Epithelial cell of prostate (primary cell): ENCODE measurements around the gene DBNDD1.
"Not testable (repeated sequence)": the region's sequence is repeated elsewhere in the genome, so short reads cannot be mapped to it uniquely, and the experiment has no call there.

Source experiments
- DNase-seq: peaks from one replicate; pipeline ENCODE4 v3.0.0-alpha.2; 2011; ENCODE audit warnings: low read depth, low spot score
- H3K27ac ChIP-seq: fragments of 450-650 bp; 2 replicates; pipeline ENCODE4 v1.5.1; 2017; ENCODE audit warnings: mild to moderate bottlenecking

The DBNDD1 gene

GRCh38 chr16:89969741-89970410 is 49.4 kb downstream of the DBNDD1 start:
- H3K27ac ChIP-seq, result no peak overlapping the region
- no peak for DNase-seq

GRCh38 chr16:89968074-89968473 is 51.2 kb downstream of the DBNDD1 start:
- DNase-seq, H3K27ac ChIP-seq: not testable (repeated sequence)

- H3K27ac ChIP-seq, DNase-seq: not testable (repeated sequence)
Observed at GRCh38 chr16:89967436-89967835, 51.8 kb downstream of the DBNDD1 start.

- DNase-seq, result no peak
- no peak overlapping the region for H3K27ac ChIP-seq
Observed at GRCh38 chr16:89966756-89967155, 52.5 kb downstream of the DBNDD1 start.

- DNase-seq, result no peak
- no peak overlapping the region for H3K27ac ChIP-seq
Observed at GRCh38 chr16:89965447-89966225, 53.6 kb downstream of the DBNDD1 start.

- no peak for DNase-seq
- no peak overlapping the region for H3K27ac ChIP-seq
Observed at GRCh38 chr16:89964201-89964600, 55.1 kb downstream of the DBNDD1 start.

GRCh38 chr16:89962754-89963498 is 56.3 kb downstream of the DBNDD1 start:
- H3K27ac ChIP-seq, result no peak overlapping the region
- no peak for DNase-seq

GRCh38 chr16:89961920-89962319 is 57.3 kb downstream of the DBNDD1 start:
- no peak overlapping the region for H3K27ac ChIP-seq
- DNase-seq, result no peak

- H3K27ac ChIP-seq, result no peak overlapping the region
- DNase-seq, result no peak
Observed at GRCh38 chr16:89960966-89961365, 58.3 kb downstream of the DBNDD1 start.

- H3K27ac ChIP-seq, result no peak overlapping the region
- no peak for DNase-seq
Observed at GRCh38 chr16:89958596-89958995, 60.7 kb downstream of the DBNDD1 start.

GRCh38 chr16:89958068-89958467 is 61.2 kb downstream of the DBNDD1 start:
- no peak for DNase-seq
- H3K27ac ChIP-seq, result no peak overlapping the region

GRCh38 chr16:89957216-89957785 is 62.0 kb downstream of the DBNDD1 start:
- no peak overlapping the region for H3K27ac ChIP-seq
- no peak for DNase-seq

- H3K27ac ChIP-seq, result no peak overlapping the region
- DNase-seq, result no peak
Observed at GRCh38 chr16:89956505-89957215, 62.6 kb downstream of the DBNDD1 start.

GRCh38 chr16:89955001-89955685 is 64.1 kb downstream of the DBNDD1 start:
- no peak for DNase-seq
- no peak overlapping the region for H3K27ac ChIP-seq
